Stimulated activated CD4-positive, alpha-beta T cell treated with anti-CD3 and anti-CD28 coated beads, TNF-alpha, amount 100 ng/mL, for 48 hours (primary cell): ENCODE results near the gene C6orf52.

Experiments used
- DNase-seq, 3 donors: peaks; one replicate each; pipeline ENCODE4 v3.0.0-alpha.2; 2020; ENCODE audit warnings: low read depth in 3 of 3

The C6orf52 gene

DNA sequence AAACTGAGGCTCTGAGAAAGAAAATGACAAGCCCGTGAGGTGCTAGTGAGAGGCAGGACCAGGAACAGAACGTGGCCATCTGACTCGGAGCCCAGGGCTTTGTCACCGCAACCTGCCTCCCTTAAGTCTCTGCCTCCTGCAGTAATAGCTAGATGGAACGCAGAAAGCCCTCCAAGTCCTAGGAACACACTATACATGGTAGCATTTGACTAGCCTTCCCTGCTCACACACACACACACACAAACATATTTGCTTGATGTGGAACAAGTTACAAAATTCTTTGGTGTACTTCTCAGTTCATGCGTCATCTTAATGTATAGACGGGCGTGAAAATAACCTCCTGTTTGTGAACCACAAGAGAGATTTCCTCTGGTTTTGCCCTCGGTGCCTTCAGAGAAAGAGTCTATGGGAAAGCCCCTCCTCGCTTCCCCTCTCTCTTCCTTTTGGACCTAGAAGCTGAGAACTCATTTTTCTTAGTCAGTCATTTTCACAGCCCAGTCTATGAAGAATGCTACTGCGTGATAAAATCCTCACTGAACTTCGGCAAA lies 38.8 kb downstream of the C6orf52 start:
- DNase-seq = no peak

DNA sequence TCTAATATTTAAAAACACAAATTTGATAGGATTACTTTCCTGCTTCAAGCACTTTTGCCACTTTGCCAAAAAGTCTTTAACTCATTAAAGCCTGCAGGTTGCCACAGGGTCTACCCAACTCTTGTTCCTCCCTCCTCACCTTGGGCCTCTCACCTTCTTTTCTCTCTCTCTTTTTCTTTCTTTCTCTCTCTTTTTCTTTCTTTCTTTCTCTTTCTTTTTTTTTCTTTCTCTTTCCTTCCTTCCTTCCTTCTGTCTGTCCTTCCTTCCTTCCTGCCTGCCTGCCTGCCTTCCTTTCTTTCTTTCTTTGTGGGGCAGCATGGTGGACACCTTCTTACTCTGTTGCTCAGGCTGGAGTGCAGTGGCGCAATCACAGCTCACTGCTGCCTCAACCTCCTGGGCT lies 50.2 kb downstream of the C6orf52 start:
- DNase-seq = no peak

DNA sequence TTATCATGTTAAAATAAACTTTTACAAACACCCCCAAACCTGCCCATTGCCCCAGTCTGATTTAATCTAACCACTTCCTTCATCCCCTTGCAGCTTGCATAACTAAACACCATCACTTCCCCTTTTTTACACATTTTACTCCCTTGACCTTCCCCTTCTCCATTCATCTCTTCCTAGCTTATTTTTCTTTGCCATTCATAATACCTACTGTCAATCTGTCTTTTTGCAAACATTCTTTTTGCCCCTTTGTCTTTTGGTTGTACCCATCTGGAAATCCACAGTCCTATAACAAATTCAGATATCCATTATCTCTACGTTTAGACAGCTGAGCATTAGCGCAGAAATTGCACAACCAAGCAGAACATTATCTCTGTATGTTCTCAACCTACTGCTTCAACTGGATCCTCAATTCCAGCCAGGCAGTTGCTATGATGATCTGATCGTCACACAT lies 51.2 kb downstream of the C6orf52 start:
- DNase-seq = no peak

DNA sequence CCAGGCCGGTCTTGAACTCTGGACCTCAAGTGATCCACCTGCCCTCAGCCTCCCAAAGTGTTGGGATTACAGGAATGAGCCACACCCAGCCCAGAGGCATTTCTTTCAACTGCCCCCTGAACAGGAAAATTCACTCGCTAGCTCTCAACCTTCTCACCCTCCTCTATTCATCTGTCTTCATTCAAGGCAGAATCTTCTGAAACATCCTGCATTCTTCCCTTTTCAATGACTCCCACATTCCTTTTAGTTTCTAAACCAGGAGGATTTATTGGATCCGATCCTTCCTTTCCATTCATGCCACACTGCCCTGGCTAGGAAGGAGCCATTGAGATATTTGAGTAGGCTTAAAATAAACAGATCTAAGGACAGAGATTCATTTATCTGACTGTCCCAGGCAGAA lies 52.9 kb downstream of the C6orf52 start:
- DNase-seq = no peak

DNA sequence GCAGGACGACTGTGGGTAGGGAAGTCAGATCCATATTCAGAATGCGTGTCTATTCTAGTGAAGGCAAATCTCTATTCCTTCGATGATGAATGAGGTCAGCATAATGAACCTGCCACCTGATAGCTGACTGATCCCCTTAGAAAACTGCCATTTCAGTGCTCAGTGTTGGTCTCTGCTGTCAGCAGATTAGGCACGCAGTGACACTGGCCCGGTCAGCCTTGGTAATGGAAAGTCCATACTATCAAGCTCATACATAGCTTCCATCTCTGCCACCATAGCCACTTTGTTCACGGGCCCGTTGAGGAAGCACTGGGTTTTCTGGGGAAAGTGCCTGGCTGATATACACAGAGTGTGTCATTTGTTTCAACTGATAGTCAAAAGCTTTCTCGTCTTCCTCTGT lies 54.0 kb downstream of the C6orf52 start:
- DNase-seq = no peak

DNA sequence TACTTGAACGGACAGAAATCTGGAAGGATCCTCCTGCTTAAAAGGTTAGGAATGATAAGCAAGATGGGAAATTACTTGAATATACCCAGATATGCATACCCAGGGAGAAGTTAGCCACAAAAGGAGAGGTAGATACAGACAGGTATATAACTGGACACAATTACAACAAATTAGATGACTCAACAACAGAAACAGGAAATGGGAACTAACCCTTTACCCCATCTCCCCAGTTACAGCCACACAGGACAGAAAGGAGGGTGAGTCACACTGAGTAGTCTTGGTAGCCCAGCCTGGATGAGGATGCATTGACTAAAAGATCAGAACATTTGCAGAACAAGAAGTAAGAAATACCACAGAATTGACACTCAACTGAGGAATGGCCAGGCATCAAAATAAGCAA lies 61.2 kb downstream of the C6orf52 start:
- no peak for DNase-seq

DNA sequence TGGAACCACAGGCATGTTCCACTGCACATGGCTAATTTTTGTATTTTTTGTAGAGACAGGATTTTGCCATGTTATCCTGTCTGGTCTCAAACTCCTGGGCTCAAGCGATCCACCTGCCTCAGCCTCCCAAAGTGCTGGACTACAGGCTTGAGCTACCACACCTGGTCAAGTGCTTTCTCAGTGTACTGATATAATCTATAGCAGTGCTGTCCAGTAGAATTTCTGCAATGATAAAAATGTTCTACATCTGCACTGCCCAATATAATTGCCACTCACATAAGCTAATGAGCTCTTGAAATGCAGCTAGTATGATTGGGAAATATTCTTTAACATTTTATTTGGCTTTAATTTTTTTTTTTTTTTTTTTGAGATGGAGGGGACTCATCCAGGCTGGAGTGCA lies 64.2 kb downstream of the C6orf52 start:
- DNase-seq = no peak

DNA sequence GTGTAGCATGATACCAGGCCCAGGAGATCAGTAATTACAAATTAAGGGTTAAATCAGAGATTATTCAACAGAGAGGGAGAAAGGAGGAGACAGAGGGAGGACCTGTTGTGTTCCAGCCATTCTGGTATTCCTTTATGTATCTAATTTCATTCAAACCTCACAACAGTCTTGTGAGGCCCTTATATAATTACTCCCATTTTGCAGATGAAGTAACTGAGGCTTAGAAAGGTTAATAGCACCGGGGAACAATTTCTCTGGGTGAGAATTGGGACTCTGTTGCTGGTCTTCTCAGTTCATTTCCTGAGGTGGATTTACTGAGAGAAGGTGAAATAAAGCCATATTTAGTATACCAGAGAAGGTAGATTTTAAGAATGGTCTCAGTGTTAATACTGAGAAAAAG lies 66.6 kb downstream of the C6orf52 start:
- no peak for DNase-seq

DNA sequence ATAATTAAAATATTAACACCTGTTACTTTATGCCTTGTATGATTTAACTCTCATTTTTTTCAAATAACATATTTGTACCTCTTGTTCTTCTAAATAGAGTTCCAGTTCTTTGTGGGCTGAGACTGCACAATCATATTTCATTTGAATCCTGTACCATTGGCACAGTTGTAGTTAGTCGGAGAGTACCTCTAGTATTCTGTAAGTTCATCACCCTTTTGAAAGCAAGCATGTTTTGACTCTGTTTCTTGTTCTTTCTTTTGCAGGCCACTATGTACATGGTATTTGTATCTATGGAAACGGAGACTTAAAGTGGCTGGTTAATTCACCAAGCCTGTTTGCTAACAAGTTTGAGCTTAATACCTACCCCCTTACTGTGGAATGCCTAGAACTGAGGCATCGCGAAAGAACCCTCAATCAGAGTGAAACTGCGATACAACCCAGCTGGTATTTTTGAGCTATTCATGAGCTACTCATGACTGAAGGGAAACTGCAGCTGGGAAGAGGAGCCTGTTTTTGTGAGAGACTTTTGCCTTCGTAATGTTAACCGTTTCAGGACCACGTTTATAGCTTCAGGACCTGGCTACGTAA lies 68.2 kb downstream of the C6orf52 start:
- DNase-seq = no peak

DNA sequence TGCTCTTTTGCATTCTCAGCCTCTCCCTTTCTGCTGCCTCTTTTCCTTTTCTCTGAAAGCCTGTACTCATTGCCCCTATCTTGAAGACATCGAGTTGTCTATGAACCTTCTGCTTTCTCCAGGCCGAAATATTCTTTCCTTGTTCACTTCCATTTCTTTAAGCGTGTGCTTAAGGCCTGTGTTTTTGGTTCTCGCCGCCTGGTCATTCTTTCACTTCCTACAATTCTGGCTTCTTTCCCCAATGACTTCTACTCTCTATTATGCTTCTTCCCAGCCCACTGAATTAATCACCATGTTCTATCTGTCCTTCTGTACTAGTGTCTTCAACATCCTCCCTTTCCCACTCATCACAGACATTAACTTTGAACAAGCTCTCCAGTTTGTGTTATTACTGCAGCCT lies 69.6 kb downstream of the C6orf52 start:
- no peak for DNase-seq

DNA sequence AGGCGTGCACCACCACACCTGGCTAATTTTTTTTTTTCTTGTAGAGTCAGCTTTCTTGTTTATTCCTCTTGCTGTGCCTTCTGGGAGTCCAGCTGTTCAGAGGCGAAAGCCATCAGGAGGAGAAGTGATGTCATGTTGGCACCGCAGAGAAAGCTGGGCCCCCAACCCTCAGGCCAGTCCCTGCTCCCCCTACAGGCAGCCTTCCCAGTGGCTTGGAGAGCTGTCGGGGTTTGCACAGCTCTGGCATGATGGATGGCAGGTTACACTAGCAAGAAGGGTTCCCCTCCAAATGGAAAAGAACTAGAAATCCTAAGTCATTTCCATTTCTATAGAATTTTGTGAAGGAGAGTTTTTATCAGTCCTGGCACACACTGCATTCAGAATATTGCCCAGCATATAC lies 72.6 kb downstream of the C6orf52 start:
- no peak for DNase-seq
